ACHN (cell line): ENCODE results near the gene ZDHHC14.
"Not testable (repeated sequence)": the region's sequence is repeated elsewhere in the genome, so short reads cannot be mapped to it uniquely, and the experiment has no call there.

Source experiments
- DNase-seq: peaks from one replicate; pipeline ENCODE4 v3.0.0-alpha.2; 2015
- in situ Hi-C: cut with HindIII; loops from 2 replicates; pipeline ENCODE4 v1.10.0; 2017; ENCODE audit warnings: low sequenced_read_pairs, low pct_ligation_motif_present, low pct_unique_long_range_greater_than_20kb

ZDHHC14 gene

DNA sequence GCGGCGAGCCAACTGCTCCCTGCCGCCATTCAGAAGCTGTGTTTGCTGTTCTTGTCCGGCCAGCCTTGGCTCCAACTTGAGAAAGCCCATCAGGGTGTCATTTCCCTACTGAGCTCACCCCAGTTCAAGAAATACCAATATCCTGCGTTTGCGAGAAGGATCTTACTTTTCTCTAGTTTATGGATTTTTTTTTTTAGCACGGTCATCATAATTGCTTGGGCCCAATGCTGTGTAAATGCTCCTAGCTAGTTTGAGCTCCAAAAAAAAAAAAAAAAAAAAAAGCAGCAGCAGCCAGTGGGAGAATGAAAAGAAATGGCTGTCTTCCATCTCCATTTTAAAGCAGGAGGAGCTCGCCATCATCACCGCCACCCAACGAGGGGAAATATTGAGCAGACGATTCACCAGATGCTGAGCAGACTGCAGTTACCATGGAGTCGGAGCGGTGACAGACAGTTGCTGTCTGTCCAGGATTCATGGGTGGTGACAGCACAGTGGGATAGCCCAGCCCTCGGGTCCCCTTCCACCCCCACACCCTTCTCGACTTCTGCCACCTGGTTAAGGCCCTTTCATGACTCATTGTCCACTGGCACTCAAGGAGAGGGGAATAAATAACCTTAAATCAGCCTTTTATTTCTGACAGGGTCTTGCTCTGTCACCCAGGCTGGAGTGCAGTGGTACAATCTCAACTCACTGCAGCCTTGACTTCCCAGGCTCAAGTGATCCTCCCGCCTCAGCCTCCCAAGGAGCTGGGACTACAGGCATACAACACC is 309.6 kb downstream of the ZDHHC14 start:
- DNase-seq = no peak
- in situ Hi-C loops = no loop called here

GRCh38 chr6:157691621-157692020 is 310.6 kb downstream of the ZDHHC14 start:
- in situ Hi-C loops, DNase-seq: not testable (repeated sequence)

GRCh38 chr6:157693867-157694266 is 312.9 kb downstream of the ZDHHC14 start:
- in situ Hi-C loops = no loop called here

DNA sequence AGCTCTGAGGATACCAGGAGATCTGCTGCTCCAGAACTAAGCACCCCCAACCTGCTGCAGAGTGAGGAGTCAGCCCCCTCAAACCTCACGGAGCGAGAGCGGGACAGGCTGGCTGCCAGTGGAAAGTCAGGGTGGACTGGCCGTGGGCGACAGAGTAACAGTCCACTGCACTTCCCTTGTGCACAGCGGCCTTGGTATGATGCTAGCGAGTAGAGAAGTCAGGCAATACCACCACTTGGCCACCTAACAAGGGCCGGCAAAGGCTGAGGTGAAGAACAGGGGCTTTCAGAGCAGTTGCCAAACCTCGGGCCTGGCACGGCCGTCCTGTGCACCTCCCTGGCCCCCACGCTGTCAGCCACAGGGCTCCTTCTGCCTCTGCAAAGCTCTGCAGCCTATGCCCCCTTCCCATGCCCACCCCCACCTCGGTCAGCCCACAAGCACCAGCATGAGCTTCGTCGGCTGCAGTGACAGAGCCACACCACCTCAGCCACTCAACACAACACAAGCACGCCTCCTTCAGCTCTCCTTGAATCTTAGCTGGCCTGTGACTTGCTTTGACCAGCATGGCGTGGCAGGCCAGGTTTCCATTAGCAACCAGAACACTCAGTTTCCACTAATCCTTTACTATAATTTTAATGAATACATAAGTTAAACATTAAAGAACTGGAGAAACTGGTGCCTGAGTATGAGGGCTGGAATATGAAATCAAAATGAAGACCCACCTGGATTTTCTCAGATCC is 314.5 kb downstream of the ZDHHC14 start:
- no peak for DNase-seq
- in situ Hi-C loops = no loop called here

More at GRCh38 chr6:157693867-157694266, 312.9 kb downstream of the ZDHHC14 start:
- no peak for DNase-seq

- DNase-seq = no peak
- in situ Hi-C loops = no loop called here
Observed at GRCh38 chr6:157699777-157700636, 319.0 kb downstream of the ZDHHC14 start.

DNA sequence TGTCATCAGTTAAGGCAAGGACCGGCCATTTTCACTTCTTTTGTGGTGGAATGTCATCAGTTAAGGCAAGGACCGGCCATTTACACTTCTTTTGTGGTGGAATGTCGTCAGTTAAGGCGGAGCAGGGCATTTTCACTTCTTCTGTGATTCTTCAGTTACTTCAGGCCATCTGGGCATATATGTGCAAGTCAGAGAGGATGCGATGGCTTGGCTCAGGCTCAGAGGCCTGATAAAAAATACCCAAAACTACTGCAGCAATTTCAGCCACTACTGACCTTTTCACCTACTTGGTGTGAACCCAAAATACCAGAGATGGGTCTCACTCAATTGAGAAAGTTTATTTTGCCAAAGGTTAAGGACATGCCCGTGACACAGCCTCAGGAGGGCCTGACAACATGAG is 325.4 kb downstream of the ZDHHC14 start:
- in situ Hi-C loops, DNase-seq: not testable (repeated sequence)

GRCh38 chr6:157706883-157707282 is 325.9 kb downstream of the ZDHHC14 start:
- in situ Hi-C loops = no loop called here
- DNase-seq = no peak

GRCh38 chr6:157707576-157707975 is 326.6 kb downstream of the ZDHHC14 start:
- in situ Hi-C loops = no loop called here
- no peak for DNase-seq

- no peak for DNase-seq
- in situ Hi-C loops = no loop called here
Observed at GRCh38 chr6:157708239-157708638, 327.2 kb downstream of the ZDHHC14 start.

GRCh38 chr6:157708933-157709332 is 327.9 kb downstream of the ZDHHC14 start:
- no peak for DNase-seq
- in situ Hi-C loops = no loop called here

DNA sequence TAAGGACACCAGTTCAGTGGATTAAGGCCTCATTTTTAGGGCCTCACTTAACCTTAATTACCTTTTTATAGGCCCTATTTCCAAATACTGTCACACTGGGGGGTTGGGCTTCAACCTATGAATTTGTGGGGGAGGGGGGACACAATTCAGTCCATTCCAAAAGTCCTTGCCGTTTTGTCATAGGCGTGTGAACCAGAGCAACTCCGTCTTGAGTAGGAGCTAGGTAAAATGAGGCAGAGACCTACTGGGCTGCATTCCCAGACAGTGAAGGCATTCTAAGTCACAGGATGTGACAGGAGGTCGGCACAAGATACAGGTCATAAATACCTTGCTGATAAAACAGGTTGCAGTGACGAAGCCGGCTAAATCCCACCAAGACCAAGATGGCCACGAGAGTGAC is 328.6 kb downstream of the ZDHHC14 start:
- DNase-seq = no peak
- in situ Hi-C loops = no loop called here

GRCh38 chr6:157710604-157711003 is 329.6 kb downstream of the ZDHHC14 start:
- no peak for DNase-seq
- in situ Hi-C loops = no loop called here

DNA sequence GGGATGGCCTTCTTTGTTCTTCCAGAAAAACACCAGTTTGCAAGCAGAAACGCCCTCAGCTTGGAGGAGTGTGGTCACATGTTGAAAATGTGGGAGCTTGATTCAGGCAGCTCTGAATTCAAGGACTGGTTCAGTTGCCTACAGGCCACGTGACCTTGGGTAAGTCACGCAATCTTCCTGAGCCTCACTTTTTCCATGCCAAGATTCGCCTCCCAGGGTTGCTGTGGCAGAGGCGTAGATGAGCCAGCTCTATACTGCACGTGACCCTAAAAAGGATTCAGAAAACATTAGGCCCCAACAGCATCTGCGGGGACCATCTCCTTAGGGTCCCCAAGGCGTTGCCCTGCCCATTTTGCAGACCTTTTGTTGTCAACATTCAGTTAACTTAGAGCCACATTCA is 330.1 kb downstream of the ZDHHC14 start:
- in situ Hi-C loops = no loop called here
- no peak for DNase-seq

DNA sequence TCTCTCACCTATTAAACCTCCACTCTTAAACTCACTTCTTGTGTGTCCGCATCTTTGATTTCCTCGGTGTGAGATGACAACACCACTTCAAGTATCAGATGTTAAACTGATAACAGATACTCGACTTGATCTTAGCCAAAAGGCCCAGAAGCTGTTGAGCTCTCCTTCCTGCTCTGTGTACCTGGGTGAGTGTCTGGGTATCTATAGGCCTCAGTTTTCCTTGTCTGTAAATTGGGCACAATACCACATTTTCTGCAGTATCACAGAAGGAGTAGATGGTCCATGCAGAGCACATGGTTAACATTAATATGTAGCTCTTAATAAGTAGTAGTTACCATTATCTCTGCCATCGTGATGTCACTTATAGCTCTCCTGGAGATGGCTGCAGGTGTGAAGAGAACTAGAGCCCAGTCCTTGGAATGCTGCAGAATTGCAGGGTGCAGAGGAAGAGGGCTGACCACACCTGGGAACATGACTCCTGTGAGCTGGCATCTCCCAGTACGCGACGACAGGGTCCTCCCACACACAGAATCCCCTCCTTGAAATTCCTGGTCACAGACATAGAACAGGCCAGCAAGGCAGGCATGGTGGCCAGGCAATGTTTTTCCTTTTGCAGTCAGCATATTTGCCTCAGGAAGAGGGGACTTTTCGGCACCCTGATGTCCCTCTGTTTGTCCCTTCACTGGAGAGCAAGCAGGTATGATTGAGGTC is 331.8 kb downstream of the ZDHHC14 start:
- DNase-seq = no peak
- in situ Hi-C loops = no loop called here

DNA sequence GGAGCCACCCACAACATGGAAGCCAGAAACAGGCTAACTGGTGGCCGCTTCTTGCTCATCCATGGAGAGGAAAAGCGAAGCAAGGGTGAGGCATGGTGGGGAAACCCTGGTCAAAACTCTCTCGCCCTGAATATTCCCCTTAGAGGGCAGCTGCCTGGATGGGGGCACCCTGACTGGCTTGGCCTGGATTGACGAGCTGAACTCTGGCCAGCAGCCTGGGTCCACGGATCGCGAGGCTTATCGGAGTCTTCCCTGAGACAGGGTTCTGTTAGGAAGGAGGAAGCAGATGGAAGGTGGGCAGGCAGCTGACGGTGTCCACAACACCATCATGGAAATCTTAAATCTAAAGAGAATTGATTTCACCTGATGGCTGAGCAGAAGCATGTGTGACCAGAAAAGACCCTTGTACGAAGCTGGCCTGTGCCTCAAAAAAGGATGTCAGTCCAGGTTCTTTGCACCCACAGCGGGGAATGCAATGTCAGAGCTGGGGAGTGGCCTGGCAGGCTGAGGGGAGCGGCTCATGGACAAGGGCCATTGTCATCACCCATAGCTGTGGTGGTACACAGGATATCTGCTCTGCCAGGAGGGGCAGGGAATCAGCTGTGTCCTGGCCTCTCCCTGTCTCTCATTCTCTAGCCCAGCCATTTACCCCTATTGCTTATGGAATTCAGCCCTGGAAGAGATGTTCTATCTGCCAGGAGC is 332.6 kb downstream of the ZDHHC14 start:
- DNase-seq = no peak

DNA sequence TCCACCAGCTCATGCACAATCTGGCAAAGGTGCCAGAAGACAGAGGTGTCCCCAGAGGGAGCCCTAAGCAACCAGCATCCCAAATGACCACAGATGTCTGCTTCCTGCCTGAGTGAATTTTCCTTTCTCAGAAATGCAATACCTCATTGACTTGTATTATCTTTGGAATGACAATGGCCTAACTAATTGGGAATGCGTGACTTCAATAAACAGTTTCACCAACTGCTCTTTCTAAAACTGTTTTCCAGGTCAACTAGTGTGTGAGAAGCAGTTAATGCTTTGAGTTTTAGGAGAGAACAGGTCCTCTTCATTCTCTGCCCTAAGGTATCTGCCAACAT is 333.1 kb downstream of the ZDHHC14 start:
- DNase-seq = no peak
- in situ Hi-C loops = no loop called here

More for the DNA sequence above, 332.6 kb downstream of the ZDHHC14 start:
- in situ Hi-C loops = no loop called here

- in situ Hi-C loops = no loop called here
- DNase-seq = no peak
Observed at GRCh38 chr6:157715728-157716164, 334.8 kb downstream of the ZDHHC14 start.
